CD4-positive, alpha-beta T cell treated with Interleukin-1 beta for 1 hour (primary cell): ENCODE data around the gene STARD9.
"Not testable (repeated sequence)": the region's sequence is repeated elsewhere in the genome, so short reads cannot be mapped to it uniquely, and the experiment has no call there.

ENCODE experiments used
- DNase-seq, 2 donors: peaks; one replicate each; pipeline ENCODE4 v3.0.0-alpha.2; 2020 to 2022

STARD9 gene

GRCh38 chr15:42575188-42576039 lies at the start of gene STARD9:
STARD9 (plus strand) TSS chr15:42575606; CDS start chr15:42575716, 110 bp downstream.
- DNase-seq = peak; percentile 94 to 95

- no peak for DNase-seq
Observed at GRCh38 chr15:42528970-42529369, 46.4 kb upstream of the STARD9 start.

GRCh38 chr15:42533246-42533645 lies 42.2 kb upstream of the STARD9 start:
- DNase-seq = no peak

GRCh38 chr15:42544853-42545629 lies 30.4 kb upstream of the STARD9 start:
- DNase-seq = no peak

- DNase-seq = no peak
Observed at GRCh38 chr15:42547918-42548248, 27.5 kb upstream of the STARD9 start.

GRCh38 chr15:42548249-42549031 lies 27.0 kb upstream of the STARD9 start, which contains the start of the genes HAUS2 and LRRC57:
HAUS2 (plus strand) TSS chr15:42548838; CDS start chr15:42548873, 35 bp downstream.
LRRC57 (minus strand) TSS chr15:42548793; CDS start chr15:42548434, 359 bp downstream.
- DNase-seq = peak; percentile 84 to 86

- no peak for DNase-seq
Observed at GRCh38 chr15:42549032-42549491, 26.3 kb upstream of the STARD9 start.

GRCh38 chr15:42549741-42550392 lies 25.5 kb upstream of the STARD9 start:
- DNase-seq = no peak

- DNase-seq = no peak
Observed at GRCh38 chr15:42553554-42553953, 21.9 kb upstream of the STARD9 start.

- DNase-seq = not testable (repeated sequence)
Observed at GRCh38 chr15:42556550-42557207, 18.7 kb upstream of the STARD9 start.

GRCh38 chr15:42558739-42559138 lies 16.7 kb upstream of the STARD9 start:
- no peak for DNase-seq

- DNase-seq = no peak
Observed at GRCh38 chr15:42576040-42576594, 711 bp downstream of the STARD9 start.

- no peak for DNase-seq
Observed at GRCh38 chr15:42576776-42577175, 1.4 kb downstream of the STARD9 start.

- no peak for DNase-seq
Observed at GRCh38 chr15:42577514-42578031, 2.2 kb downstream of the STARD9 start.

- DNase-seq = no peak
Observed at GRCh38 chr15:42578984-42579537, 3.7 kb downstream of the STARD9 start.

GRCh38 chr15:42581272-42581730 lies 5.9 kb downstream of the STARD9 start:
- DNase-seq = peak; percentile 76 to 78

GRCh38 chr15:42582569-42583375 lies 7.4 kb downstream of the STARD9 start:
- DNase-seq = no peak

- DNase-seq = no peak
Observed at GRCh38 chr15:42584031-42584765, 8.8 kb downstream of the STARD9 start.

- DNase-seq = no peak
Observed at GRCh38 chr15:42590619-42591237, 15.3 kb downstream of the STARD9 start.
